ENCODE results near the gene DTYMK.

The DTYMK gene

DNA sequence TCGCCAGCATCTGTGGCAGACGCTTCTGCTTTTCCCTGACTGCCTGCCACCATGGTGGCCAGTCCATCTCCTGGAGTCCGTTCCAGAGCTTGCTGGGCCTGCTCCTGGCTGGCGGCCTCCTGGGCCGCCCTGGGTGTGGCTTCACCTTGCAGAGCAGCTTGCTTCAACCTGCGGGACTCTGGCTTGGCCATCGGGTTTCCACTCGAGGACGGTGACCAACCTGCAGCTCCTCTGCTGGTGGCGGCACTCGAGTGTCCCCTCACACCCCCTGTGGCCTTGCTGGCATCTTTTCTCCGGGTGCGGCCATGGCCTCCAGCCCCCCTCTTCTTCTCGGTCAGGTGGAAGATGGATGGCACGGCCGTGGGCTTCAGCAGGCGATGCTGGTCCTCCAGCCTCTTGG is 53.1 kb downstream of the DTYMK start:
- TF ChIP-seq CTCF (IDR thresholded peaks at IDR 0.05; ENCODE audit: insufficient read depth, low read depth, low read length, missing control alignments) = no peak
- DNase-seq (ENCODE audit: low read depth) = no peak
- no peak overlapping the region for H3K4me3 ChIP-seq (ENCODE audit: low read length)

- no peak overlapping the region for H3K4me3 ChIP-seq (ENCODE audit: low read length)
- no peak for TF ChIP-seq CTCF (IDR thresholded peaks at IDR 0.05; ENCODE audit: insufficient read depth, low read depth, low read length, missing control alignments)
- no peak for DNase-seq (ENCODE audit: low read depth)
These were observed 53.9 kb downstream of the DTYMK start for GRCh38 chr2:241632478-241633325.

DNA sequence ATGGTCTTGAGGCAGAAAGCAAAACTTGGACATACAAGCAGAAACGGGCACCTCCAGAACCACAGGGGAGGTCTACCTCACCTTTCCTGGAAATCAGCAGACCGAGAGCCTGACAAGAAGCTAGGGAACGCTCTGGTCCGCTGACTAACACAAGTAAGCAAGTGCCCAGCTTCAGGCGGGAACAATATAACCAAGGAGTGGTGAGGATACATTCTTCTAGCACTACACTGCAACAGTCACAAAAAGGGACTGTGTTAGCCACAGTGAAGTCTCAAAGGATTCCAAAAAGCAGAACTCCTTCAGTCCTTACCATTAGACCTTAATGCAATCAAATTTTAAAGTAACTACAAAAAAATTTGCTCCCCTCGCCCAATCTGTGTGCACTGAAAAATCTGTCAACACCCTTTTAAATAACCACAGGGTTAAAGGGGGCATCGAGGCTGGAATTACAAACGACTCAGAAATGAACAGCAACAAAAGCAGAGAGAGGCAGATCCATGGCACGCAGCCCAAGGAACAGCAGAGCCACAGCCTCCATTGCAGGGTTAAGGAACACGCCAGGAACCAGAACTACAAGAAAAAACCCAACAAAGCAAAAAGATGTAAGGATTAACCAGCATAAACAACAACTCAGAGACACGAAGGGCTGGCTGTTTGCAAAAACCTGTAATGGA is 56.7 kb downstream of the DTYMK start:
- no peak for TF ChIP-seq CTCF (IDR thresholded peaks at IDR 0.05; ENCODE audit: insufficient read depth, low read depth, low read length, missing control alignments)
- no peak for DNase-seq (ENCODE audit: low read depth)
- H3K4me3 ChIP-seq (ENCODE audit: low read length) = no peak overlapping the region

DNA sequence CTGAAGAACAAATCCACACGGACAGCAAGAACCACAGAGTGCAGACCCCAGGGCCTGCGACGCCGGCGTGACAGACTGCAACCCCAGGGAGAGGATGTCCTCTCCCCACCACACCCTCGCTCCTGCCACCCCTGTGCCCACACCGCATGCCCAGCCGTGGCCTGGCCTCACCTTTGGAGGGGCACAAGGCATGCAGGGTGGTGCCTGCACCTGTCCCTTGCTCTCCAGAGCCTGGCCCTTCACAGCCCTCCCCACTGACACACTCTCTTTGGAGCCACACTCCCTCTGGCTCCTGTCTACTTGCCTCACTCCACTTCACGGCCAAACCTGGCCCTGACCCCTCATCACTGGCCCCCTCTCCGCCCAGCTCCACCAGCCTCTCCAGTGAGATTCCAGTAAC is 58.9 kb downstream of the DTYMK start:
- DNase-seq (ENCODE audit: low read depth) = no peak
- TF ChIP-seq CTCF (IDR thresholded peaks at IDR 0.05; ENCODE audit: insufficient read depth, low read depth, low read length, missing control alignments) = no peak
- H3K4me3 ChIP-seq (ENCODE audit: low read length) = no peak overlapping the region

Measured in epithelial cell of esophagus (primary cell).